HG03378 (cell line): ENCODE measurements around the gene ERGIC1.
"Not testable (repeated sequence)": the region's sequence is repeated elsewhere in the genome, so short reads cannot be mapped to it uniquely, and the experiment has no call there.

Source experiments
- ATAC-seq: cut with Tn5 transposase; IDR thresholded peaks from one replicate; pipeline ENCODE4 v1.9.1; 2021; ENCODE audit warnings: mild to moderate bottlenecking, moderate library complexity; ENCODE audit not compliant: unreplicated experiment

Gene ERGIC1

GRCh38 chr5:172862165-172862801 is 28.2 kb downstream of the ERGIC1 start:
- no peak for ATAC-seq

GRCh38 chr5:172864171-172864570 is 30.1 kb downstream of the ERGIC1 start:
- ATAC-seq = not testable (repeated sequence)

- ATAC-seq = no peak
Observed at GRCh38 chr5:172864747-172865146, 30.7 kb downstream of the ERGIC1 start.

GRCh38 chr5:172866378-172866777 is 32.3 kb downstream of the ERGIC1 start:
- ATAC-seq = no peak

- ATAC-seq = no peak
Observed at GRCh38 chr5:172866802-172867748, 33.0 kb downstream of the ERGIC1 start.

- no peak for ATAC-seq
Observed at GRCh38 chr5:172867761-172868435, 33.8 kb downstream of the ERGIC1 start.

GRCh38 chr5:172868436-172868923 is 34.4 kb downstream of the ERGIC1 start:
- no peak for ATAC-seq

GRCh38 chr5:172868924-172869591 is 35.0 kb downstream of the ERGIC1 start:
- no peak for ATAC-seq

- no peak for ATAC-seq
Observed at GRCh38 chr5:172869691-172870090, 35.6 kb downstream of the ERGIC1 start.

GRCh38 chr5:172870291-172870714 is 36.3 kb downstream of the ERGIC1 start:
- no peak for ATAC-seq

- no peak for ATAC-seq
Observed at GRCh38 chr5:172870715-172871461, 36.8 kb downstream of the ERGIC1 start.

- no peak for ATAC-seq
Observed at GRCh38 chr5:172871536-172871935, 37.5 kb downstream of the ERGIC1 start.

GRCh38 chr5:172871982-172872381 is 37.9 kb downstream of the ERGIC1 start:
- no peak for ATAC-seq

GRCh38 chr5:172872997-172873491 is 39.0 kb downstream of the ERGIC1 start:
- no peak for ATAC-seq

- no peak for ATAC-seq
Observed at GRCh38 chr5:172873513-172873912, 39.5 kb downstream of the ERGIC1 start.

- ATAC-seq = no peak
Observed at GRCh38 chr5:172874647-172875504, 40.8 kb downstream of the ERGIC1 start.

- ATAC-seq = no peak
Observed at GRCh38 chr5:172875505-172876279, 41.6 kb downstream of the ERGIC1 start.

GRCh38 chr5:172876578-172876977 is 42.5 kb downstream of the ERGIC1 start:
- no peak for ATAC-seq
